K562 (cell line): Measurements from ENCODE around the gene B3GAT1. TPM values are rescaled to one million over a fixed set of nuclear protein-coding genes. Genes with fewer than 3 reads are reported as not detected.
A peak's percentile ranks its signal among the peaks of the same experiment; 100 is the strongest.

Experiments used
- ATAC-seq: fragments of 200-7000 bp; cut with Tn5 transposase; 3 replicates; pipeline ENCODE4 v1.9.1; 2020; ENCODE audit warnings: moderate library complexity
- BruUV-seq: library from RNA; stranded (reverse); fragments of 400-500 nt; replicated peaks from 2 replicates; lab custom pipeline; 2021; lab: Mats Ljungman, UMichigan
- CTCF ChIA-PET: fragments of 300-600 bp; formaldehyde crosslinking; extraction: SDS; loops from one replicate; lab custom pipeline; 2021; ENCODE audit warnings: low intra/inter-chr PET ratio; lab: Yijun Ruan, JAX
- POLR2A ChIA-PET: fragments of 300-600, 350-650 bp; sonication (Branson Sonifier 250); formaldehyde crosslinking; extraction: SDS; loops from one replicate; lab custom pipeline; 2021; ENCODE audit warnings: antibody characterized with exemption, inconsistent platforms; lab: Yijun Ruan, JAX
- DNase-seq, 4 experiments: peaks; one replicate each; pipeline versions ENCODE4 v3.0.0 to v3.0.0-alpha.2; 2011 to 2018; ENCODE audit warnings: low spot score in 3 of 4, mixed read lengths in 3 of 4; ENCODE audit errors: extremely low read depth in 1 of 4
- FAIRE-seq: peaks from 2 replicates; lab custom pipeline; 2011; peaks lifted over from hg19 to GRCh38; lab: Jason Lieb, UNC
- H2AFZ ChIP-seq: 2 replicates; pipeline ENCODE4 v1.6.0; 2011; ENCODE audit warnings: low read depth, low read length, control low read depth, inconsistent platforms
- H3K27ac ChIP-seq: fragments of 200-600 bp; 3 replicates; pipeline ENCODE4 v1.8.0; 2011; ENCODE audit warnings: low read depth, mild to moderate bottlenecking, control low read depth, inconsistent platforms, low read length, moderate library complexity, mixed read lengths; ENCODE audit errors: extremely low read depth
- H3K27me3 ChIP-seq, 2 experiments: fragments of 300-600 bp in 1 of 2; 2 replicates in 1 of 2; 3 replicates in 1 of 2; pipeline versions ENCODE4 v1.6.0 to v1.8.0; 2011; ENCODE audit warnings: inconsistent platforms in 2 of 2, low read length in 2 of 2, mild to moderate bottlenecking in 1 of 2, mixed read lengths in 1 of 2, moderate library complexity in 1 of 2; ENCODE audit not compliant: control insufficient read depth in 2 of 2, insufficient read depth in 2 of 2
- H3K36me3 ChIP-seq: fragments of 300-600 bp; 3 replicates; pipeline ENCODE4 v1.8.0; 2011; ENCODE audit warnings: mild to moderate bottlenecking, low read length, inconsistent platforms; ENCODE audit not compliant: control insufficient read depth, insufficient read depth
- H3K4me1 ChIP-seq, 2 experiments: fragments of 200-600 bp in 1 of 2; replicated peaks in 1 of 2; 2 replicates in 1 of 2; 3 replicates in 1 of 2; pipeline versions ENCODE4 v1.5.1 to v1.8.0; 2011; ENCODE audit warnings: inconsistent platforms in 2 of 2, low read length in 2 of 2, mild to moderate bottlenecking in 1 of 2, mixed read lengths in 1 of 2, moderate library complexity in 1 of 2; ENCODE audit not compliant: control insufficient read depth in 2 of 2, insufficient read depth in 2 of 2
- H3K4me2 ChIP-seq: 2 replicates; pipeline ENCODE4 v1.6.1; 2011; ENCODE audit warnings: low read length, control low read depth, inconsistent platforms, mixed read lengths; ENCODE audit not compliant: insufficient read depth
- H3K4me3 ChIP-seq: fragments of 200-600 bp; sonication (generic), shearing (Covaris generic); 2 replicates; pipeline ENCODE4 v1.5.1; 2016; ENCODE audit warnings: control low read depth, inconsistent platforms
- H3K79me2 ChIP-seq: fragments of 200-600 bp; 3 replicates; pipeline ENCODE4 v1.8.0; 2011; ENCODE audit warnings: low read length, inconsistent platforms; ENCODE audit not compliant: control insufficient read depth, insufficient read depth
- H3K9ac ChIP-seq, 2 experiments: 2 replicates each; pipeline versions ENCODE4 v1.6.0 to v1.6.1; 2011; ENCODE audit warnings: low read depth in 2 of 2, low read length in 2 of 2, control low read depth in 1 of 2, inconsistent platforms in 1 of 2, mild to moderate bottlenecking in 1 of 2, mixed read lengths in 1 of 2; ENCODE audit not compliant: insufficient read depth in 1 of 2
- H3K9me1 ChIP-seq: one replicate; pipeline ENCODE4 v1.6.0; 2011; ENCODE audit warnings: inconsistent platforms, mild to moderate bottlenecking, low read length, moderate library complexity; ENCODE audit not compliant: control insufficient read depth, insufficient read depth
- H3K9me3 ChIP-seq: replicated peaks from 2 replicates; pipeline ENCODE4 v1.5.1; 2011; ENCODE audit warnings: low read depth, low read length, inconsistent platforms; ENCODE audit not compliant: control insufficient read depth, insufficient read depth
- H4K20me1 ChIP-seq: replicated peaks from 2 replicates; pipeline ENCODE4 v1.6.1; 2011; ENCODE audit warnings: low read length, inconsistent platforms, mixed read lengths; ENCODE audit not compliant: control insufficient read depth, insufficient read depth
- ARID4B ChIP-seq: sonication (generic); formaldehyde crosslinking; IDR thresholded peaks from 2 replicates; pipeline ENCODE4 v1.8.0; 2022; ENCODE audit warnings: mild to moderate bottlenecking, missing genetic modification reagents
- BDP1 ChIP-seq: IDR thresholded peaks from 3 replicates; pipeline ENCODE4 v1.6.1; 2011; ENCODE audit not compliant: insufficient read length, insufficient read depth
- CBX3 ChIP-seq, 2 experiments: IDR thresholded peaks; 1 replicate in 1 of 2; 2 replicates in 1 of 2; pipeline ENCODE4 v1.6.1; 2012; ENCODE audit warnings: inconsistent platforms in 2 of 2, low read length in 2 of 2, borderline replicate concordance in 1 of 2, control low read depth in 1 of 2
- FUS ChIP-seq: fragments of 200-400 bp; formaldehyde crosslinking; optimal IDR thresholded peaks from 2 replicates; pipeline ENCODE3; 2017; ENCODE audit warnings: low read depth, low read length
- HDAC3 ChIP-seq: fragments of 450-650 bp; IDR thresholded peaks from 2 replicates; pipeline ENCODE4 v1.6.1; 2018; ENCODE audit warnings: borderline replicate concordance, mild to moderate bottlenecking, moderate library complexity; ENCODE audit not compliant: partially characterized antibody
- KDM1A ChIP-seq, 2 experiments: fragments of 450-650 bp; IDR thresholded peaks; 2 replicates each; pipeline ENCODE4 v1.6.1; 2016; ENCODE audit warnings: mild to moderate bottlenecking in 2 of 2
- KLF1 ChIP-seq: fragments of 450-650 bp; IDR thresholded peaks from 2 replicates; pipeline ENCODE4 v1.6.1; 2016; ENCODE audit warnings: missing genetic modification characterization, missing compliant biosample characterization
- MYC ChIP-seq, 2 experiments: fragments of 250-450 bp in 1 of 2; sonication (Bioruptor Pico) in 1 of 2; IDR thresholded peaks; 2 replicates each; pipeline versions ENCODE4 v1.5.1 to v1.6.1; 2012 to 2021; ENCODE audit warnings: low read depth in 2 of 2, borderline replicate concordance in 1 of 2, improper control_type of control experiment in 1 of 2, low read length in 1 of 2, mild to moderate bottlenecking in 1 of 2, moderate library complexity in 1 of 2
- NBN ChIP-seq: fragments of 450-650 bp; IDR thresholded peaks from 2 replicates; pipeline ENCODE4 v1.6.1; 2016; ENCODE audit warnings: low read depth, mild to moderate bottlenecking
- PHB ChIP-seq: fragments of 250-450 bp; sonication (Bioruptor Pico); IDR thresholded peaks from 2 replicates; pipeline ENCODE4 v1.5.0; 2021
- RBM25 ChIP-seq: fragments of 200-400 bp; formaldehyde crosslinking; IDR thresholded peaks from 2 replicates; pipeline ENCODE4 v1.6.1; 2018; ENCODE audit warnings: low read length, low read depth, moderate library complexity; ENCODE audit not compliant: severe bottlenecking
- SAFB2 ChIP-seq: fragments of 200-400 bp; formaldehyde crosslinking; IDR thresholded peaks from 2 replicates; pipeline ENCODE4 v1.6.1; 2018; ENCODE audit warnings: borderline replicate concordance, low read length, low read depth, moderate library complexity; ENCODE audit not compliant: severe bottlenecking
- TCF3 ChIP-seq: sonication (generic); formaldehyde crosslinking; IDR thresholded peaks from 2 replicates; pipeline ENCODE4 v1.4.0; 2020; ENCODE audit warnings: mild to moderate bottlenecking, missing genetic modification reagents
- ZFP36 ChIP-seq: fragments of 150-350 bp; IDR thresholded peaks from 2 replicates; pipeline ENCODE4 v1.6.1; 2018; ENCODE audit warnings: low read length, low read depth; ENCODE audit not compliant: partially characterized antibody
- ZNF140 ChIP-seq: fragments of 250-450 bp; sonication (Bioruptor Pico); IDR thresholded peaks from 2 replicates; pipeline ENCODE4 v1.8.0; 2021; ENCODE audit warnings: moderate library complexity, mild to moderate bottlenecking, inconsistent platforms
- WGBS: fragments of 100-300 bp; shearing (Covaris generic); methylation state at CpG from one replicate; pipeline ENCODE4 v1.1.6; 2016; ENCODE audit warnings: low coverage, mixed read lengths; ENCODE audit not compliant: insufficient coverage; ENCODE audit errors: missing lambda C conversion rate; 5-methylcytosine and 5-hydroxymethylcytosine counted together
- in situ Hi-C: fragments of 300-500 bp; cut with MboI; formaldehyde crosslinking; loops from 4 replicates; pipeline ENCODE4 v1.15.0; 2018; ENCODE audit warnings: inconsistent platforms, mixed read lengths
- intact Hi-C: fragments of 100-400 bp; cut with micrococcal nuclease; formaldehyde crosslinking; loops from 2 replicates; pipeline ENCODE4 v1.14.2; 2022
- polyA plus RNA-seq, 8 experiments: library from polyadenylated mRNA; depleted of rRNA in 4 of 8; stranded (reverse) in 5 of 8; unstranded in 3 of 8; fragments of >200 nt; fragmentation: Nextera tagmentation in 2 of 8; fragmentation: Illumina TruSeq in 1 of 8; extraction: Ambion mirVana in 2 of 8; extraction: Trizol in 1 of 8; gene quantifications; 2 replicates each; pipeline versions ENCODE4 v1.2.1 to v1.2.3, GENCODE V29; 2011 to 2014; ENCODE audit warnings: inconsistent platforms in 1 of 8, missing spikeins in 1 of 8
- total RNA-seq, 7 experiments: library from RNA; depleted of rRNA in 6 of 7; stranded (reverse); fragments of >200 nt in 6 of 7; fragmentation: Illumina TruSeq in 2 of 7; extraction: Trizol in 2 of 7; gene quantifications; 2 replicates each; pipeline versions ENCODE4 v1.2.1 to v1.2.3, GENCODE V29; 2011 to 2021; ENCODE audit warnings: low replicate concordance in 1 of 7
- TF ChIP-seq, protein P1 (sequence below): fragments of 200-800 bp; sonication (Bioruptor generic); IDR thresholded peaks from 2 replicates; pipeline ENCODE4 v1.6.1; 2017; ENCODE audit warnings: missing genetic modification characterization, missing compliant biosample characterization

The B3GAT1 gene
- total and polyA plus RNA-seq, 9 of the 15 experiments (the other 6 are each of a cell fraction or from before 2014, with no cell fraction given), result 0.01 to 0.53 (median 0.14) TPM; not detected in 1

GRCh38 chr11:134365011-134365925 lies 46.8 kb downstream of the B3GAT1 start:
- no TSS peak for BruUV-seq
- TF ChIP-seq ZFP36 (peak; percentile 88), NBN (no peak), KLF1 (tag) (no peak), MYC (IDR thresholded peaks at IDR 0.05; ENCODE audit: low read depth, low read length) (no peak), MYC (CRISPR knock-in tag; IDR thresholded peaks at IDR 0.05; ENCODE audit: borderline replicate concordance, low read depth) (no peak), BDP1 (no peak), PHB (CRISPR knock-in tag) (no peak), TCF3 (no peak), HDAC3 (no peak), FUS (no peak), KDM1A (IDR thresholded peaks at IDR 0.05) (peak in 1 of 2 experiments; percentile 40; a peak in 2 of 4 replicates), ARID4B (CRISPR knock-in tag) (no peak), SAFB2 (no peak), CBX3 (IDR thresholded peaks at IDR 0.05; ENCODE audit: borderline replicate concordance in 1 of 2, low read length in 2 of 2) (no peak), RBM25 (peak; percentile 82), ZNF140 (CRISPR knock-in tag) (no peak)
- TF ChIP-seq, protein P1, sequence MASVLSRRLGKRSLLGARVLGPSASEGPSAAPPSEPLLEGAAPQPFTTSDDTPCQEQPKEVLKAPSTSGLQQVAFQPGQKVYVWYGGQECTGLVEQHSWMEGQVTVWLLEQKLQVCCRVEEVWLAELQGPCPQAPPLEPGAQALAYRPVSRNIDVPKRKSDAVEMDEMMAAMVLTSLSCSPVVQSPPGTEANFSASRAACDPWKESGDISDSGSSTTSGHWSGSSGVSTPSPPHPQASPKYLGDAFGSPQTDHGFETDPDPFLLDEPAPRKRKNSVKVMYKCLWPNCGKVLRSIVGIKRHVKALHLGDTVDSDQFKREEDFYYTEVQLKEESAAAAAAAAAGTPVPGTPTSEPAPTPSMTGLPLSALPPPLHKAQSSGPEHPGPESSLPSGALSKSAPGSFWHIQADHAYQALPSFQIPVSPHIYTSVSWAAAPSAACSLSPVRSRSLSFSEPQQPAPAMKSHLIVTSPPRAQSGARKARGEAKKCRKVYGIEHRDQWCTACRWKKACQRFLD (CRISPR knock-in tag), result no peak

More at GRCh38 chr11:134365011-134365925, 46.8 kb downstream of the B3GAT1 start:
- Histone ChIP-seq H3K4me3 (no peak overlapping the region), H3K4me1 (peaks cover 0 to 9% of the 10 kb centered on the region in 2 experiments; a peak in 2 of 5 replicates), H3K9ac (no peak overlapping the region), H3K36me3 (no peaks in the 10 kb centered on the region; the same call in 2 of the 3 replicates), H2AFZ (no peak overlapping the region), H3K4me2 (no peak overlapping the region), H3K9me1 (peaks cover 4% of the 10 kb centered on the region), H4K20me1 (no peaks in the 10 kb centered on the region), H3K27ac (no peak overlapping the region), H3K27me3 (no peaks in the 10 kb centered on the region), H3K9me3 (no peaks in the 10 kb centered on the region), H3K79me2 (no peaks in the 10 kb centered on the region)
- no peak for DNase-seq
- in situ Hi-C loops, result no loop called here
- FAIRE-seq, result no peak
- intact Hi-C loops, result no loop called here
- POLR2A ChIA-PET, result no interaction called here
- ATAC-seq, result no peak
- CTCF ChIA-PET, result no interaction called here
- 61% methylated on average over 22 of the region's 22 CpGs for WGBS
